ENCODE data around the gene SLC30A3. TPM values are rescaled to one million over a fixed set of nuclear protein-coding genes. Genes with fewer than 3 reads are reported as not detected.

SLC30A3 gene
- total and polyA plus RNA-seq, 2 of the 13 experiments (the other 11 are each of a cell fraction or from before 2014, with no cell fraction given): 0.38 to 0.79 TPM

DNA sequence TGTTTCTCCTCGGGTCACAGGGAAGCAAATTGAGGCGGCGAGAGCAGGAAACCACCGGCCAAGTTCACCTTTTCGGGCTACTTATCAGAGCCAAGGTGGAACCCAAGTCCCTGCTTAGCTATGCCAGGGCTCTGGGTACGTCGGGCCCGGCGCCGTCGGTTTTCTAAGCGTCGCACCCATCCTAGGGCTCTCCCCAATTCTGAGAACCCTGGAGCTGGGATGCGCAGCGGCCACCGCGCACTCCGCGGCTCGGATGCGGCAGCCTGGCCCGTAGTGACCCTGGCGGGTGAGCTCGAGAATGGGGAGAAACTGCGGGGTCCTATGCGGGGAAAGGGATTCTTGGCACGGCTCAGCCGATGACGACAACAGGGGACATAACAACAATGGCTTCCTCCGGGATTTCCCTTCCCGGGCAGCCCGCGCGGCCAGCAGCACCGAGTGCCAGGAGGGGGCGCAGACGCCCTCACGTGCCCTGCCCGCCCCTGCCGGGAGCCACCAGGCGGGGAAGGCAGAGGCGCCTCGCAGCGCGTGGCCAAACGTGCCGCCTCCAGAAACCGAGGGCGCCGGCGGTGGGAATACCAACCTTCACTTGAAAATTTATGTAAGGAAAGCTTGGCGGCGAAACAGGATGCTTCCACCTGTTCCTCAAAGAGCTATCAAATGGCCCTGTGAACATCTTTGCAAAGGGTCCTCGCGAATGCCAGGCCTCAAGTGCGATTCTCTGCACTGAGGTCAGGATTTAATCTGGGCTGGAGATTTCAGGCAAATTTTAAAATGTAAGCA, 2.1 kb upstream of the SLC30A3 start (continued):
- TF ChIP-seq, protein P1, sequence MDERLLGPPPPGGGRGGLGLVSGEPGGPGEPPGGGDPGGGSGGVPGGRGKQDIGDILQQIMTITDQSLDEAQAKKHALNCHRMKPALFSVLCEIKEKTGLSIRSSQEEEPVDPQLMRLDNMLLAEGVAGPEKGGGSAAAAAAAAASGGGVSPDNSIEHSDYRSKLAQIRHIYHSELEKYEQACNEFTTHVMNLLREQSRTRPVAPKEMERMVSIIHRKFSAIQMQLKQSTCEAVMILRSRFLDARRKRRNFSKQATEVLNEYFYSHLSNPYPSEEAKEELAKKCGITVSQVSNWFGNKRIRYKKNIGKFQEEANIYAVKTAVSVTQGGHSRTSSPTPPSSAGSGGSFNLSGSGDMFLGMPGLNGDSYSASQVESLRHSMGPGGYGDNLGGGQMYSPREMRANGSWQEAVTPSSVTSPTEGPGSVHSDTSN (CRISPR knock-in tag; IDR thresholded peaks at IDR 0.05): no peak
- TF ChIP-seq, protein P2, sequence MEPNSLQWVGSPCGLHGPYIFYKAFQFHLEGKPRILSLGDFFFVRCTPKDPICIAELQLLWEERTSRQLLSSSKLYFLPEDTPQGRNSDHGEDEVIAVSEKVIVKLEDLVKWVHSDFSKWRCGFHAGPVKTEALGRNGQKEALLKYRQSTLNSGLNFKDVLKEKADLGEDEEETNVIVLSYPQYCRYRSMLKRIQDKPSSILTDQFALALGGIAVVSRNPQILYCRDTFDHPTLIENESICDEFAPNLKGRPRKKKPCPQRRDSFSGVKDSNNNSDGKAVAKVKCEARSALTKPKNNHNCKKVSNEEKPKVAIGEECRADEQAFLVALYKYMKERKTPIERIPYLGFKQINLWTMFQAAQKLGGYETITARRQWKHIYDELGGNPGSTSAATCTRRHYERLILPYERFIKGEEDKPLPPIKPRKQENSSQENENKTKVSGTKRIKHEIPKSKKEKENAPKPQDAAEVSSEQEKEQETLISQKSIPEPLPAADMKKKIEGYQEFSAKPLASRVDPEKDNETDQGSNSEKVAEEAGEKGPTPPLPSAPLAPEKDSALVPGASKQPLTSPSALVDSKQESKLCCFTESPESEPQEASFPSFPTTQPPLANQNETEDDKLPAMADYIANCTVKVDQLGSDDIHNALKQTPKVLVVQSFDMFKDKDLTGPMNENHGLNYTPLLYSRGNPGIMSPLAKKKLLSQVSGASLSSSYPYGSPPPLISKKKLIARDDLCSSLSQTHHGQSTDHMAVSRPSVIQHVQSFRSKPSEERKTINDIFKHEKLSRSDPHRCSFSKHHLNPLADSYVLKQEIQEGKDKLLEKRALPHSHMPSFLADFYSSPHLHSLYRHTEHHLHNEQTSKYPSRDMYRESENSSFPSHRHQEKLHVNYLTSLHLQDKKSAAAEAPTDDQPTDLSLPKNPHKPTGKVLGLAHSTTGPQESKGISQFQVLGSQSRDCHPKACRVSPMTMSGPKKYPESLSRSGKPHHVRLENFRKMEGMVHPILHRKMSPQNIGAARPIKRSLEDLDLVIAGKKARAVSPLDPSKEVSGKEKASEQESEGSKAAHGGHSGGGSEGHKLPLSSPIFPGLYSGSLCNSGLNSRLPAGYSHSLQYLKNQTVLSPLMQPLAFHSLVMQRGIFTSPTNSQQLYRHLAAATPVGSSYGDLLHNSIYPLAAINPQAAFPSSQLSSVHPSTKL (CRISPR knock-in tag; IDR thresholded peaks at IDR 0.05): peak; percentile 76
- TF ChIP-seq FOXP1 (IDR thresholded peaks at IDR 0.05) (no peak), FOXP1 (CRISPR knock-in tag; IDR thresholded peaks at IDR 0.05) (peak; percentile 43; the same call in 1 of the 2 replicates), ATF7 (IDR thresholded peaks at IDR 0.05) (no peak), ATF7 (CRISPR knock-in tag; IDR thresholded peaks at IDR 0.05) (no peak; the same call in 1 of the 2 replicates), SRSF4 (IDR thresholded peaks at IDR 0.05; ENCODE audit: low read depth, low read length, poor library complexity, severe bottlenecking) (no peak), CCAR2 (optimal IDR thresholded peaks at IDR 0.05; ENCODE audit: low read depth, low read length) (no peak), WIZ (CRISPR knock-in tag; IDR thresholded peaks at IDR 0.05) (no peak), MED8 (CRISPR knock-in tag; IDR thresholded peaks at IDR 0.05; ENCODE audit: insufficient replicate concordance) (no peak), ZNF543 (CRISPR knock-in tag; IDR thresholded peaks at IDR 0.05) (no peak), ARNT (IDR thresholded peaks at IDR 0.05) (no peak), ZNF230 (CRISPR knock-in tag; IDR thresholded peaks at IDR 0.05) (no peak), HDAC6 (IDR thresholded peaks at IDR 0.05; ENCODE audit: low read depth, low read length) (no peak), ZBTB38 (CRISPR knock-in tag; IDR thresholded peaks at IDR 0.05) (peak; percentile 61; the same call in 1 of the 2 replicates), SRSF1 (optimal IDR thresholded peaks at IDR 0.05; ENCODE audit: low read depth, low read length) (no peak)
- TF ChIP-seq, protein P3, sequence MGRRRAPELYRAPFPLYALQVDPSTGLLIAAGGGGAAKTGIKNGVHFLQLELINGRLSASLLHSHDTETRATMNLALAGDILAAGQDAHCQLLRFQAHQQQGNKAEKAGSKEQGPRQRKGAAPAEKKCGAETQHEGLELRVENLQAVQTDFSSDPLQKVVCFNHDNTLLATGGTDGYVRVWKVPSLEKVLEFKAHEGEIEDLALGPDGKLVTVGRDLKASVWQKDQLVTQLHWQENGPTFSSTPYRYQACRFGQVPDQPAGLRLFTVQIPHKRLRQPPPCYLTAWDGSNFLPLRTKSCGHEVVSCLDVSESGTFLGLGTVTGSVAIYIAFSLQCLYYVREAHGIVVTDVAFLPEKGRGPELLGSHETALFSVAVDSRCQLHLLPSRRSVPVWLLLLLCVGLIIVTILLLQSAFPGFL (CRISPR knock-in tag; IDR thresholded peaks at IDR 0.05): no peak
- TF ChIP-seq, protein P4, sequence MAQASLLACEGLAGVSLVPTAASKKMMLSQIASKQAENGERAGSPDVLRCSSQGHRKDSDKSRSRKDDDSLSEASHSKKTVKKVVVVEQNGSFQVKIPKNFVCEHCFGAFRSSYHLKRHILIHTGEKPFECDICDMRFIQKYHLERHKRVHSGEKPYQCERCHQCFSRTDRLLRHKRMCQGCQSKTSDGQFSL (CRISPR knock-in tag; IDR thresholded peaks at IDR 0.05): 0 out of 2 replicates have a peak, but pooled peaks have one; percentile 55
- TF ChIP-seq, protein P5, sequence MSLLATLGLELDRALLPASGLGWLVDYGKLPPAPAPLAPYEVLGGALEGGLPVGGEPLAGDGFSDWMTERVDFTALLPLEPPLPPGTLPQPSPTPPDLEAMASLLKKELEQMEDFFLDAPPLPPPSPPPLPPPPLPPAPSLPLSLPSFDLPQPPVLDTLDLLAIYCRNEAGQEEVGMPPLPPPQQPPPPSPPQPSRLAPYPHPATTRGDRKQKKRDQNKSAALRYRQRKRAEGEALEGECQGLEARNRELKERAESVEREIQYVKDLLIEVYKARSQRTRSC (CRISPR knock-in tag; IDR thresholded peaks at IDR 0.05; ENCODE audit: low read depth): no peak
- TF ChIP-seq, protein P6, sequence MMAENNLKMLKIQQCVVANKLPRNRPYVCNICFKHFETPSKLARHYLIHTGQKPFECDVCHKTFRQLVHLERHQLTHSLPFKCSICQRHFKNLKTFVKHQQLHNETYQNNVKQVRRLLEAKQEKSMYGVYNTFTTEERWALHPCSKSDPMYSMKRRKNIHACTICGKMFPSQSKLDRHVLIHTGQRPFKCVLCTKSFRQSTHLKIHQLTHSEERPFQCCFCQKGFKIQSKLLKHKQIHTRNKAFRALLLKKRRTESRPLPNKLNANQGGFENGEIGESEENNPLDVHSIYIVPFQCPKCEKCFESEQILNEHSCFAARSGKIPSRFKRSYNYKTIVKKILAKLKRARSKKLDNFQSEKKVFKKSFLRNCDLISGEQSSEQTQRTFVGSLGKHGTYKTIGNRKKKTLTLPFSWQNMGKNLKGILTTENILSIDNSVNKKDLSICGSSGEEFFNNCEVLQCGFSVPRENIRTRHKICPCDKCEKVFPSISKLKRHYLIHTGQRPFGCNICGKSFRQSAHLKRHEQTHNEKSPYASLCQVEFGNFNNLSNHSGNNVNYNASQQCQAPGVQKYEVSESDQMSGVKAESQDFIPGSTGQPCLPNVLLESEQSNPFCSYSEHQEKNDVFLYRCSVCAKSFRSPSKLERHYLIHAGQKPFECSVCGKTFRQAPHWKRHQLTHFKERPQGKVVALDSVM (CRISPR knock-in tag; IDR thresholded peaks at IDR 0.05): peak; percentile 56; the same call in 1 of the 2 replicates
